ENCODE data around the gene AKT2. TPM values are rescaled to one million over a fixed set of nuclear protein-coding genes. Genes with fewer than 3 reads are reported as not detected.

The AKT2 gene
- total RNA-seq, 2 experiments from 2014 or later = 139 to 144 TPM

DNA sequence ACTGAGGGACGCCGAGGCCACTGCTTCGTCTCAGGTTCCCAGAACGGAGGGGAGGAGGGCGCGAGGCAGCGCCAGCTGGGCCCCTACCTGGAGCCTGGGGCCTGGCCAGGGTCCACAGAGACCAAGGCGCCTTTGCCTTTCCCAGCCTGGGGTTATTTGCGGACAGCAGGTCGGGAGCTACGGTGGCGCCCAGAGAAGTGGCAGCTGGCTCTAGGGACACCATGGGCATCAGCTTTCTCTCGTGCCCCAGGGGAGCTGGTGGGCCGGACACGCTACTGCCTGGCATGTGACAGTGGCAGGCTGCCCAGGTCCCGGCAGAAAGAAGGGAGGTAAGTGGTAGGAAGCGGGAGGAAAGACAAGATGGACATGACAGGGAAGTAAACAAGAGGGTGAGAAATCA, 19.0 kb downstream of the AKT2 start:
- no peaks in the 10 kb centered on the region for H3K9me3 Mint-ChIP-seq
- H3K36me3 Mint-ChIP-seq (ENCODE audit: low read depth) = peaks cover 32% of the 10 kb centered on the region
- DNase-seq = no peak
- ChIA-PET CTCF (interaction anchor here (1.1 kb wide), 1 partner anchor 17 kb away, joined by 3 read pairs; no protein-coding TSS in a partner anchor), POLR2A (no interaction called here)
- intact Hi-C loops (cut with micrococcal nuclease) = no loop called here
- no peak for ATAC-seq
- peaks cover 28% of the 10 kb centered on the region for H3K4me1 Mint-ChIP-seq (ENCODE audit: low read depth)
- no peak overlapping the region for H3K4me3 Mint-ChIP-seq
- no peak overlapping the region for H3K27ac Mint-ChIP-seq
- TF ChIP-seq, protein P1, sequence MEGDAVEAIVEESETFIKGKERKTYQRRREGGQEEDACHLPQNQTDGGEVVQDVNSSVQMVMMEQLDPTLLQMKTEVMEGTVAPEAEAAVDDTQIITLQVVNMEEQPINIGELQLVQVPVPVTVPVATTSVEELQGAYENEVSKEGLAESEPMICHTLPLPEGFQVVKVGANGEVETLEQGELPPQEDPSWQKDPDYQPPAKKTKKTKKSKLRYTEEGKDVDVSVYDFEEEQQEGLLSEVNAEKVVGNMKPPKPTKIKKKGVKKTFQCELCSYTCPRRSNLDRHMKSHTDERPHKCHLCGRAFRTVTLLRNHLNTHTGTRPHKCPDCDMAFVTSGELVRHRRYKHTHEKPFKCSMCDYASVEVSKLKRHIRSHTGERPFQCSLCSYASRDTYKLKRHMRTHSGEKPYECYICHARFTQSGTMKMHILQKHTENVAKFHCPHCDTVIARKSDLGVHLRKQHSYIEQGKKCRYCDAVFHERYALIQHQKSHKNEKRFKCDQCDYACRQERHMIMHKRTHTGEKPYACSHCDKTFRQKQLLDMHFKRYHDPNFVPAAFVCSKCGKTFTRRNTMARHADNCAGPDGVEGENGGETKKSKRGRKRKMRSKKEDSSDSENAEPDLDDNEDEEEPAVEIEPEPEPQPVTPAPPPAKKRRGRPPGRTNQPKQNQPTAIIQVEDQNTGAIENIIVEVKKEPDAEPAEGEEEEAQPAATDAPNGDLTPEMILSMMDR (IDR thresholded peaks at IDR 0.05) = no peak
- H3K27me3 Mint-ChIP-seq = no peaks in the 10 kb centered on the region

DNA sequence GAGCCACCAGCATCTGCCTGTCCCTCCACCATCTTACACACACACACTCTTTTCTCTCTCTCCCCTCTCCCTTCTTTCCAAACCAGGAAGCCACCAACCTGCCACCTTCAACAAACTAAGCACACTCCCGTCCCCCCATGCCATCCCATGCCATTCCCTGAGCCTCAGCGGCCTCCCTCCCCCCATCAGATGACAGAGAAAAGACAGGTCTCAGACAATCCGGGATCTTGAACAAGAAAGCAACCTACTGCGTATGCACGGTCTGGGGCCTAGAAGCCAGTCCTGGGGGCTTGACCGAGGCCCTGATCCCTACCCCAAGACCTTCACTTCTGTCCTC, 19.4 kb downstream of the AKT2 start:
- ChIA-PET POLR2A (no interaction called here), CTCF (no interaction called here)
- no peaks in the 10 kb centered on the region for H3K27me3 Mint-ChIP-seq
- H3K4me3 Mint-ChIP-seq = no peak overlapping the region
- TF ChIP-seq, protein P1 (IDR thresholded peaks at IDR 0.05) = no peak
- peaks cover 29% of the 10 kb centered on the region for H3K4me1 Mint-ChIP-seq (ENCODE audit: low read depth)
- peaks cover 32% of the 10 kb centered on the region for H3K36me3 Mint-ChIP-seq (ENCODE audit: low read depth)
- ATAC-seq = no peak
- H3K9me3 Mint-ChIP-seq = no peaks in the 10 kb centered on the region
- DNase-seq = no peak
- intact Hi-C loops (cut with micrococcal nuclease) = no loop called here
- no peak overlapping the region for H3K27ac Mint-ChIP-seq

GRCh38 chr19:40265055-40265762, 19.9 kb downstream of the AKT2 start:
- CTCF ChIA-PET = no interaction called here
- H3K4me3 Mint-ChIP-seq = no peak overlapping the region
- H3K27ac Mint-ChIP-seq = no peak overlapping the region
- H3K9me3 Mint-ChIP-seq = no peaks in the 10 kb centered on the region
- peaks cover 32% of the 10 kb centered on the region for H3K36me3 Mint-ChIP-seq (ENCODE audit: low read depth)
- POLR2A ChIA-PET = interaction anchor here (1.2 kb wide), 1 partner anchor 10 kb away, joined by 3 read pairs; no protein-coding TSS in a partner anchor
- DNase-seq = no peak
- ATAC-seq = no peak
- H3K4me1 Mint-ChIP-seq (ENCODE audit: low read depth) = peaks cover 27% of the 10 kb centered on the region
- no peaks in the 10 kb centered on the region for H3K27me3 Mint-ChIP-seq
- TF ChIP-seq, protein P1 (IDR thresholded peaks at IDR 0.05) = no peak
- intact Hi-C loops (cut with micrococcal nuclease) = no loop called here

GRCh38 chr19:40264314-40265054, 20.7 kb downstream of the AKT2 start:
- ChIA-PET CTCF (no interaction called here), POLR2A (interaction anchor here (0.9 to 1.2 kb wide), 3 partner anchors 10 to 21 kb away, joined by 3 read pairs; no protein-coding TSS in a partner anchor)
- H3K27ac Mint-ChIP-seq = no peak overlapping the region
- no peaks in the 10 kb centered on the region for H3K9me3 Mint-ChIP-seq
- TF ChIP-seq, protein P1 (IDR thresholded peaks at IDR 0.05) = no peak
- H3K27me3 Mint-ChIP-seq = no peaks in the 10 kb centered on the region
- DNase-seq (no peak), ATAC-seq (no peak)
- peaks cover 34% of the 10 kb centered on the region for H3K36me3 Mint-ChIP-seq (ENCODE audit: low read depth)
- no peak overlapping the region for H3K4me3 Mint-ChIP-seq
- peaks cover 24% of the 10 kb centered on the region for H3K4me1 Mint-ChIP-seq (ENCODE audit: low read depth)
- intact Hi-C loops (cut with micrococcal nuclease) = no loop called here
